Thyroid gland (tissue), 4 donors: ENCODE results near the gene ACTL6B.
"Not testable (repeated sequence)": the region's sequence is repeated elsewhere in the genome, so short reads cannot be mapped to it uniquely, and the experiment has no call there.

Experiments used
- POLR2A ChIP-seq, 2 donors: fragments of 450-650 bp; IDR thresholded peaks; one replicate each; pipeline ENCODE4 v1.6.1; 2017; ENCODE audit warnings: antibody characterized with exemption in 2 of 2, mild to moderate bottlenecking in 2 of 2, moderate library complexity in 1 of 2
- TF ChIP-seq, protein P1 (sequence below), 6 experiments: fragments of 200-600 bp in 3 of 6; fragments of 450-650 bp in 3 of 6; sonication (generic) in 3 of 6; IDR thresholded peaks; one replicate each; pipeline ENCODE4 v1.5.1; 2016 to 2019; ENCODE audit warnings: antibody characterized with exemption in 6 of 6, mild to moderate bottlenecking in 2 of 6, inconsistent platforms in 1 of 6, moderate library complexity in 1 of 6

DNA sequence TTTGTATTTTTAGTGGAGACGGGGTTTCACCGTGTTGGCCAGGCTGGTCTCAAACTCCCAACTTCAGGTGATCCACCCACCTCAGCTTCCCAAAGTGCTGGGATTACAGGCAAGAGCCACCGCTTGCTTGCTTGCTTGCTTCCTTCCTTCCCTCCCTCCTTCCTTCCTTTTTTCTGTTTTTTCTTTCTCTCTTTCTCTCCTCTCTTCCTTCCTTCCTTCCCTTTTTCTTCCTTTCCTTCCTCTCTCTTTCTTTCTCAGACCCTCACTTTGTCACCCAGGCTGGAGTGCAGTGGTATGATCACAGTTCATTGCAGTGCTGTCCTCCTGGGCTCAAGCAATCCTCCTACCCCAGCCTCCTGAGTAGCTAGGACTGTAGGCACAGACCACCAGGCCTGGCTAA, 44.8 kb upstream of the ACTL6B start:
- TF ChIP-seq, protein P1, sequence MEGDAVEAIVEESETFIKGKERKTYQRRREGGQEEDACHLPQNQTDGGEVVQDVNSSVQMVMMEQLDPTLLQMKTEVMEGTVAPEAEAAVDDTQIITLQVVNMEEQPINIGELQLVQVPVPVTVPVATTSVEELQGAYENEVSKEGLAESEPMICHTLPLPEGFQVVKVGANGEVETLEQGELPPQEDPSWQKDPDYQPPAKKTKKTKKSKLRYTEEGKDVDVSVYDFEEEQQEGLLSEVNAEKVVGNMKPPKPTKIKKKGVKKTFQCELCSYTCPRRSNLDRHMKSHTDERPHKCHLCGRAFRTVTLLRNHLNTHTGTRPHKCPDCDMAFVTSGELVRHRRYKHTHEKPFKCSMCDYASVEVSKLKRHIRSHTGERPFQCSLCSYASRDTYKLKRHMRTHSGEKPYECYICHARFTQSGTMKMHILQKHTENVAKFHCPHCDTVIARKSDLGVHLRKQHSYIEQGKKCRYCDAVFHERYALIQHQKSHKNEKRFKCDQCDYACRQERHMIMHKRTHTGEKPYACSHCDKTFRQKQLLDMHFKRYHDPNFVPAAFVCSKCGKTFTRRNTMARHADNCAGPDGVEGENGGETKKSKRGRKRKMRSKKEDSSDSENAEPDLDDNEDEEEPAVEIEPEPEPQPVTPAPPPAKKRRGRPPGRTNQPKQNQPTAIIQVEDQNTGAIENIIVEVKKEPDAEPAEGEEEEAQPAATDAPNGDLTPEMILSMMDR (IDR thresholded peaks at IDR 0.05): not testable (repeated sequence)
- TF ChIP-seq POLR2A (IDR thresholded peaks at IDR 0.05): not testable (repeated sequence)
